Measurements from ENCODE around the gene CSPG4.
"Not testable (repeated sequence)": the region's sequence is repeated elsewhere in the genome, so short reads cannot be mapped to it uniquely, and the experiment has no call there.

CSPG4 gene

DNA sequence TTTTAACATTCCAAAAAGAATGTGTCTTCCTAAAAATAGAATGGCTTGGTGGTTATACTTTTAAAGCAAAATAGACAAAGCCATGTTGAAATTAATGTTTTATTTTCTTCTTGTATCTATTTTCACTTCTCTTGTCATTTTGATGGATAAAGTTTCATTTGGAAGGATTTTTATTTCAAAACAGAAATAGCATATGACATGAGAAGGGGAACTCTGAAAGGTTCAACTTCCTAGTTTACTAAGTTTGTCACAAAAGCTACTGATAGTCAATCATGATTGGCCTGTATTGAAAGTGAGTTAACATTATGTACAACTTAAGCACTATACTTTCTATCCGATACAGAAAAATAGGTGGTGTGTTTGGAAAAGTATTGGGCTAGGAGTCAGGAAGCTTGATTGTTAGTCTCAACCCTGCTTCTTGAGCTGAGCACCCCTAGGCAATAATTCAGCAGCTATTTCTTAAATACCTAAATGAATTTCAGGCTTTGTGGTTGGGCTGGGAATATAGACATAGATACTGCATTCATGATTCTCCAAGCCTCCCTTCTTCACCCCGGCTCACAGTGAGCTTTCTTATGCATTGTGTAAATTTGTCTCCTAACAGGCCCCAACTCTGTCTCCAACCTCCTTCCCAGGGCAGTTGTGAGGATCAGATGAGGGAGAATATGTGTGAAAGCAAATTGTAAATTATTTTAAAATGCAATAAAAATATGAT is 46.9 kb upstream of the CSPG4 start:
- peak overlapping the region; percentile 93 for H3K27ac ChIP-seq (replicated peaks)

DNA sequence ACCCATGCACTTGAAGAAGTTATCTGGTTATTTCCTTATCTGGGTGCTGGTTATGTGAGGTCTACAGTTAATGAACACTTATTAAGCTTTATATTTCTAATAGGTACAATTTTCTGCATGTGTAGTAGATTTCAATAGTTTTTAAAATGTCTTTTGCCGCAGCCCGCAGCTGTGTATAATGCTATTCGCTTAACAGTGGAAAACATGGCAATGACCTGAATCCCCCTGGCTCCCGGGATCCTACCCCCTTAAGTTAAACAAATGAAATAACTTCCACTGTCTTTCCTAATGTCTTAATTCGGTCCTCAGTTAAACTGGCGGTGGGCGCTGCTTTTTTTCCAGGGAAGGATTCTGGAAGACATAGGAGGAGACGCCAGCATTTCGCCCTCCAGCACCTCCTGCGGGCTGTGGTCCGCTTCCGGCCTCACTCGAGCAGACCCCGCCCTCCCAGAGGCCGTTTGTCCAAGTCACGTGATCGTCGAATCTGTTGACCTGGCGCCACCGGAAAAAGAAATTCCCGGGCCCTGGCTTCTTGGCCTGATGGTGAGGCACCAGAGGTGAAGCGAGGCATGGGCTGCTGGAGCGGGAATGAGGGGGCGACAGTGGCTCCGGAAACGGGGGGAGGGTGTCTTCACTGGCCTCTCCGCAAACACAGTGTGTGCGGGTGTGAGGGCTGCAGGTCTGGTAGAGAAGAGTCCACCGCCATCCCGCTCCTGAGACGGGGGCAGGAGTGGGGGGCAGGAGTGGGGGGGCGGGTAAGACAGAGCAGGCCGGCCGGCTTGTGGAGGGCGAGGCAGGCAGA is 45.6 kb upstream of the CSPG4 start:
- Histone ChIP-seq H3K27ac (replicated peaks) (peak overlapping the region; percentile 93), H3K4me3 (replicated peaks; ENCODE audit: insufficient read depth, low read length) (peak overlapping the region; percentile 63), H3K27me3 (ENCODE audit: insufficient read depth, poor library complexity, severe bottlenecking) (no peaks in the 10 kb centered on the region)
- TF ChIP-seq SPI1 (IDR thresholded peaks at IDR 0.05; ENCODE audit: borderline replicate concordance, low read depth) (no peak), POLR2AphosphoS5 (IDR thresholded peaks at IDR 0.05; ENCODE audit: low read depth) (peak; percentile 85), GABPA (IDR thresholded peaks at IDR 0.05; ENCODE audit: low read depth) (peak; percentile 26; the same call in 1 of the 2 replicates)
- TF ChIP-seq, protein P1, sequence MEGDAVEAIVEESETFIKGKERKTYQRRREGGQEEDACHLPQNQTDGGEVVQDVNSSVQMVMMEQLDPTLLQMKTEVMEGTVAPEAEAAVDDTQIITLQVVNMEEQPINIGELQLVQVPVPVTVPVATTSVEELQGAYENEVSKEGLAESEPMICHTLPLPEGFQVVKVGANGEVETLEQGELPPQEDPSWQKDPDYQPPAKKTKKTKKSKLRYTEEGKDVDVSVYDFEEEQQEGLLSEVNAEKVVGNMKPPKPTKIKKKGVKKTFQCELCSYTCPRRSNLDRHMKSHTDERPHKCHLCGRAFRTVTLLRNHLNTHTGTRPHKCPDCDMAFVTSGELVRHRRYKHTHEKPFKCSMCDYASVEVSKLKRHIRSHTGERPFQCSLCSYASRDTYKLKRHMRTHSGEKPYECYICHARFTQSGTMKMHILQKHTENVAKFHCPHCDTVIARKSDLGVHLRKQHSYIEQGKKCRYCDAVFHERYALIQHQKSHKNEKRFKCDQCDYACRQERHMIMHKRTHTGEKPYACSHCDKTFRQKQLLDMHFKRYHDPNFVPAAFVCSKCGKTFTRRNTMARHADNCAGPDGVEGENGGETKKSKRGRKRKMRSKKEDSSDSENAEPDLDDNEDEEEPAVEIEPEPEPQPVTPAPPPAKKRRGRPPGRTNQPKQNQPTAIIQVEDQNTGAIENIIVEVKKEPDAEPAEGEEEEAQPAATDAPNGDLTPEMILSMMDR (IDR thresholded peaks at IDR 0.05; ENCODE audit: insufficient read depth, low read length): peak; percentile 17
- TF ChIP-seq, protein P2, sequence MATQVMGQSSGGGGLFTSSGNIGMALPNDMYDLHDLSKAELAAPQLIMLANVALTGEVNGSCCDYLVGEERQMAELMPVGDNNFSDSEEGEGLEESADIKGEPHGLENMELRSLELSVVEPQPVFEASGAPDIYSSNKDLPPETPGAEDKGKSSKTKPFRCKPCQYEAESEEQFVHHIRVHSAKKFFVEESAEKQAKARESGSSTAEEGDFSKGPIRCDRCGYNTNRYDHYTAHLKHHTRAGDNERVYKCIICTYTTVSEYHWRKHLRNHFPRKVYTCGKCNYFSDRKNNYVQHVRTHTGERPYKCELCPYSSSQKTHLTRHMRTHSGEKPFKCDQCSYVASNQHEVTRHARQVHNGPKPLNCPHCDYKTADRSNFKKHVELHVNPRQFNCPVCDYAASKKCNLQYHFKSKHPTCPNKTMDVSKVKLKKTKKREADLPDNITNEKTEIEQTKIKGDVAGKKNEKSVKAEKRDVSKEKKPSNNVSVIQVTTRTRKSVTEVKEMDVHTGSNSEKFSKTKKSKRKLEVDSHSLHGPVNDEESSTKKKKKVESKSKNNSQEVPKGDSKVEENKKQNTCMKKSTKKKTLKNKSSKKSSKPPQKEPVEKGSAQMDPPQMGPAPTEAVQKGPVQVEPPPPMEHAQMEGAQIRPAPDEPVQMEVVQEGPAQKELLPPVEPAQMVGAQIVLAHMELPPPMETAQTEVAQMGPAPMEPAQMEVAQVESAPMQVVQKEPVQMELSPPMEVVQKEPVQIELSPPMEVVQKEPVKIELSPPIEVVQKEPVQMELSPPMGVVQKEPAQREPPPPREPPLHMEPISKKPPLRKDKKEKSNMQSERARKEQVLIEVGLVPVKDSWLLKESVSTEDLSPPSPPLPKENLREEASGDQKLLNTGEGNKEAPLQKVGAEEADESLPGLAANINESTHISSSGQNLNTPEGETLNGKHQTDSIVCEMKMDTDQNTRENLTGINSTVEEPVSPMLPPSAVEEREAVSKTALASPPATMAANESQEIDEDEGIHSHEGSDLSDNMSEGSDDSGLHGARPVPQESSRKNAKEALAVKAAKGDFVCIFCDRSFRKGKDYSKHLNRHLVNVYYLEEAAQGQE (IDR thresholded peaks at IDR 0.05; ENCODE audit: insufficient replicate concordance, low read depth): peak; percentile 15
- peak; percentile 85 to 88 for DNase-seq (ENCODE audit: low read depth in 1 of 2, low spot score in 1 of 2)

More for the DNA sequence above, 46.9 kb upstream of the CSPG4 start:
- peak; percentile 6; the same call in 1 of the 2 replicates for TF ChIP-seq SPI1 (IDR thresholded peaks at IDR 0.05; ENCODE audit: borderline replicate concordance, low read depth)
- TF ChIP-seq, protein P1 (IDR thresholded peaks at IDR 0.05; ENCODE audit: insufficient read depth, low read length): no peak
- Histone ChIP-seq H3K27me3 (ENCODE audit: insufficient read depth, poor library complexity, severe bottlenecking) (no peaks in the 10 kb centered on the region), H3K4me3 (replicated peaks; ENCODE audit: insufficient read depth, low read length) (peak overlapping the region; percentile 63; the same call in 1 of the 2 replicates)
- DNase-seq (ENCODE audit: low read depth in 1 of 2, low spot score in 1 of 2): no peak

DNA sequence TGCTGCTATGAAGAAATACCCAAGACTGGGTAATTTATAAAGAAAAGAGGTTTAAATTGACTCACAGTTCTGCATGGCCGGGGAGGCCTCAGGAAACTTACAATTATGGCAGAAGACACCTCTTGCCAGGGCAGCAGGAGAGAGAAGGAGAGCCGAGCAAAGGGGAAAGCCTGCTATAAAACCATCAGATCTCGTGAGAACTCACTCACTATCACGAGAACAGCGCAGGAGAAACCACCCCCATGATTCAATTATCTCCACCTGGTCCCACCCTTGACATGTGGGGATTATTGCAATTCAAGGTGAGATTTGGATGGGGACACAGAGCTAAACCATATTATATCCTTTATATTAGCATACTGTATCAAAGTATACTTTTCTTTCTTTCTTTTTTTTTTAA is 42.2 kb upstream of the CSPG4 start:
- not testable (repeated sequence) for H3K27me3 ChIP-seq (ENCODE audit: insufficient read depth, poor library complexity, severe bottlenecking); H3K27ac ChIP-seq (replicated peaks); H3K4me3 ChIP-seq (replicated peaks; ENCODE audit: insufficient read depth, low read length); DNase-seq (ENCODE audit: low read depth in 1 of 2, low spot score in 1 of 2)

DNA sequence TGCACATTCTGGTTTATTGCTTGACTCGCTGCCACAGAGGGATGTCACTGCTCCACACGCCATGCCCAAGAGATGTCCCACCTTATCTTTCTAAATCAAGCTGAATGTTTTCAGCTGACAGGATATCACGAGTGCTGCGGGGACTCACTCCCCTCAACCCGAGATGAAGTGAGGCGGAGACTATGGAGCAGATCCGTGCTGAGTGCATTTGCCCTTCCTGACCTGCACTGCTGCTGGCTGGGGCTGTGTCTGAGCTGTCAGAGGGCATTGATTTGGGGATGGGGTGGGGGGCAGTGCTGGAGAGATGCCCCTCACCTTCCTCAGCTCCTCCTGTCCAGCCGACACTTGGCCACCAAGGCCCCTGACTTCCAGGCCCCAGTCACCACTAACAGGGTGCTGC is 40.5 kb upstream of the CSPG4 start:
- TF ChIP-seq, protein P1 (IDR thresholded peaks at IDR 0.05; ENCODE audit: insufficient read depth, low read length): no peak
- TF ChIP-seq SPI1 (IDR thresholded peaks at IDR 0.05; ENCODE audit: borderline replicate concordance, low read depth) (no peak), GABPA (IDR thresholded peaks at IDR 0.05; ENCODE audit: low read depth) (no peak), POLR2AphosphoS5 (IDR thresholded peaks at IDR 0.05; ENCODE audit: low read depth) (no peak)
- TF ChIP-seq, protein P2 (IDR thresholded peaks at IDR 0.05; ENCODE audit: insufficient replicate concordance, low read depth): no peak
- no peak for DNase-seq (ENCODE audit: low read depth in 1 of 2, low spot score in 1 of 2)
- Histone ChIP-seq H3K4me3 (replicated peaks; ENCODE audit: insufficient read depth, low read length) (no peak overlapping the region), H3K27me3 (ENCODE audit: insufficient read depth, poor library complexity, severe bottlenecking) (no peaks in the 10 kb centered on the region), H3K27ac (replicated peaks) (no peak overlapping the region)
